NCI-H345 treated with DMSO at 0.1 percent for 48 hours (cell line): ENCODE measurements around the gene CMKLR1.

ENCODE experiments used
- DNase-seq: peaks from one replicate; lab custom pipeline; 2025; ENCODE audit not compliant: unreplicated experiment; lab: John Stamatoyannopoulos, UW

The CMKLR1 gene

DNA sequence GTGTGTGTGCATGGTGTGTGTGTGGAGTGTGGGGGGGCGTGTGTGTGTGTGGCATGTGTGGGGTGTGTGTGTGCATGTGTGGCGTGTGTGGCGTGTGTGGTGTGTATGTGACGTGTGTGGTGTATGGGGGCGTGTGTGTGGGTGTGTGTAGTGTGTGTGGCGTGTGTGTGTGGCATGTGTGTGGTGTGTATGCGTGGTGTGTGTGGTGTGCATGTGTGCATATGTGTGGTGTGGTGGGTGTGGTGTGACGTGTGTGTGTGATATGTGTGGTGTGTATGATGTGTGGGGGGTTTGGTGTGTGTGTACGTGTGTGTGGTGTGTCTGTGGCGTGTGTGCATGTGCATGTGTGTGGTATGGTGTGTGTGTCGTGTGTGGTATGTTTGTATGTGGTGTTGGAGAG is 24.1 kb upstream of the CMKLR1 start:
- DNase-seq: no peak

DNA sequence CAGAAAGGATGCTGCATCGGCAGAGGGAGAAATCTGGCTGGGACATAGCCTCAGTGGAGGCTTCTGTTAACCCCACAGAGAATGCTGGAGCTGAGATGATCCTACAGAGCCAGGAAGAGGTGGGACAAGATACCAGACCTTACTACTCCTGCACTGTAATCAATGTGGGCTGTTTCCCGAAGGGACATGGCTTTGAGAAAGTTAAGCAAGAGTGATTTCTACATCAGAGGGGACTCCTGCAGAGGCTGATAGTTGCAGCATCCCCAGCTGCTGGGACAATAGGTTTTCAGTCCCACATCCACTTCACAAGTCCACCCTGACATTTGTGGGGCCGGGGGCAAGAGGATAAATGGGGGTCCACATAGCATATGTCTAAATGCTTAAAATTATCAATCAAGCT is 22.5 kb upstream of the CMKLR1 start:
- no peak for DNase-seq

DNA sequence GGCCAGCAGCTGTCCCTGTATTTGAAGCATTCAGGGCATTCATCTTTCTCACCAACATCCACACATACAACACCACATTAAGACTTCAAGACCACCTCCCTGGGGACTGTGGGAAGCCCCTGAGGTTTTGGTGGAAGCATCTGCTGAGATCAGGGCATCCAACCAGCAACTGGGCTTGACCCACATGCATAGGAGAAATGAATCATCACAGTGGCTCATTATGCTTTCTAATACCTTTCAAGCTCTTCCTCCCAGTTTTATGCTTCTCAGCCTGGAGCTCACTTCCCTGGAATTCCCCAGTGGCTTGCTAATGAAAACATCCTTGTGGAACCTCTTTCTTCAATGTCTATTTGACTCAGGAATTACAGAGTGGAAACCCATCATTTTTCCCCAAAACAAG is 21.4 kb upstream of the CMKLR1 start:
- DNase-seq: no peak

DNA sequence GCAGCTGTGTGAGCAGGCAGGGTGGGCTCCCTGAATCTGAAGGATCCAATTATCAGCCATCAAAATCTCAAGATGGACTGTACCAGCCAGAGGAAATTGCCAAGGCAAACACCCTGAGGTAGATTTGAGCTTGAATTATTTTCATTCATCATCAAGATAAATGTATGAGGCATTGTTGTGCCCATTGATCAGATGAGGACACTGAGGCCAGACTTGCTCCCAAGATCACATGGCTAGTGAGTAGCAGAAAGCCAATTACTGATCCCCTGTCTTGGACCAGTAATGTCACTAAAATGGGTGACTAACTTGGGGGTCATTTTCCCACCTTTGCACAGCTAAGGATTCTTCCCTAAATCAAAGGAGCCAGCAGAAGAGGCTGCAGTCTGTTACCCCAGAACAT is 20.9 kb upstream of the CMKLR1 start:
- no peak for DNase-seq

DNA sequence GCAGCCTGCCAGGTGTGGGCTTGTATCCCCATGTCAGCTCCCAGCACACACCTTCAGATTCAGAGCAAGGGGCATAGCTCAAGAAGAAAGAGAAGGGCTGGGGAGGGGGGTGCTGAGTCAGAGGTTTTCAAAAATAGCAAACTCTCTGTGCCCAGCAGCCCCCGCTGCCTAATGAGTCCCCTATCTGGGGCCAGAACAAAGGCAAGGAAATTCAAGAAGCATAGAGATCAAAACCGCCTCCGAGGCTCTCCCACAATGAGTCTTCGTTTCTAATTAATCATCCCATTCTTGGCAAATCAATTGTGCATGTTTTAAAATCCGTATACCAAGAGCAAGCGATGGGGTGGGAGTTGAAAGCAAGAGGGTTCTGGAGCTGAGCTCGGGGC is 19.5 kb upstream of the CMKLR1 start:
- no peak for DNase-seq

DNA sequence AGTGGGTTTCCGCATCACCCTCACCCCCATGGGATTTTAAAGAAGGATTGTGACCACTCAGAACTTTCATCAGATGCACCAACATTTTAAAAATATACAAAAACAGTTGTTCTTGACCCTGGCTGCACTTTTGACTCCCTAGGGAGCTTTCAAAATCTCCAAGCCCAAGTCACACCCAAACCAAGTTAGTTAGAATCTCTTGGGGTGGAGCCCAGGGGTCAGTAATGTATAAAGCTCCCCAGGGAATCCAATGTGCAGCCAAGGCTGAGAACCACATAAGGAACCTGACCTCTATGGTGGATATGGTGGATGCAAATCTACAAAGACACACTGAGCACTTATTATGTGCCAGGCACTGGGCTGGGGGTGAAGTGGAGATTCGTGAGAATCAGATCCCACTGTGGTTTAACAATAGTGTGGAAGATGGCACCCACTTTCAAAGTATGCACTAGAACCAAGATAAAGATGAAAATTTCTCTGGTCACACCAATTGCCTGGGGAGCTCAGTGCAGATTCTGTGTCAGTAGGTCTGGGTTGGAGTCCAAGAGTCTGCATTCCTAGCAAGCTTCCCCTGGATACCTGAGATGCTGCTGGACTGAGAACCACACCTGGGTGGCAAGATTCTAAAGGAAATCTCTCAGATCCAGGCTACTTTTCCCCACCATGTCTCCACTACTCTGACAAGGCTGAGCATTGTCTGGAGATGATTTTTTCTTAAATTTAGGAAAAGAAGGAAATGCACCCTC is 18.9 kb upstream of the CMKLR1 start:
- no peak for DNase-seq

DNA sequence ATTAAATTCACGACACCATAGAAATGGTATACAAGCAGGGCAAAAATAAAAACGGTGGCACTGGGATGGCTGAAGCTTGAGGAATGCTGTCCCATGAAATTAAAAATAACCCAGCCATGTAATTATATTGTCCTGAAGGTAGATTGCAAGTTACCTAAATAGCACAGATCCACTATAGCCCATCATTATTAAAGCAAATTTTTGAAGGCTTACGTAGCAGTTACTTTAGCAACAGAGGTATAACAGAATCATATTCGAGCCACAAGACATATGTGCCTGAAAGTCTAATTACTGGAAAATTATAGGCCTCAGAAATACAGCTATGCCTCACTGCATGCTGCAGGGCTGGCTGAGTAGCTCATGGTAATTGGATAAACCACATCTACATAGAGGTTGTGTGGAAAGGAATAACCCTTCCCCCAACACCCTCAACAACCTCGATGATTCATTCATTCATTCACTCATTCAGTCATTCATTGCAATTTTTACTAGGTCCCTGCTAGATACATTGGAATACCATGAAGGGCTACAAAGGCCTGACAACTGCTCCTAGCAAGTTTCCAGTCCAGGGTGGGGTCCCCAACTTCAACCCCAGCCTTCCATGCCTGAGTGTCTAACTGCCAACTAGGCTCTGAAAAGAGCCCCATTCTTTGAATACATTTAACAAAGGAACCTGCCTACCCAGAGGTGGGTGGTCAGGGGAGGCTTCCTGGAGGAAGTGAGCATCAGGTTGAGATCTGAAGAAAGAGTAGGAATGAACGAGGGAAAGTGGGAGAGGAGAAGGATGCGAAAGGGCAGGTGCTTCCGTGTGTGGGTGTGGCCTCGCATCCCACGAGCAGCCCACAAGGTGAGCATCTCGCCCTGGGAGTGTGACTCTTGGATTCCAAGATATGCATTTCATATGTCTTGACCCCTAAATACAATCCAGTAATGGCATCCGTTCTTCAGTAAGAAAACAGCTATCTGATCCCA is 18.0 kb upstream of the CMKLR1 start:
- DNase-seq: no peak

DNA sequence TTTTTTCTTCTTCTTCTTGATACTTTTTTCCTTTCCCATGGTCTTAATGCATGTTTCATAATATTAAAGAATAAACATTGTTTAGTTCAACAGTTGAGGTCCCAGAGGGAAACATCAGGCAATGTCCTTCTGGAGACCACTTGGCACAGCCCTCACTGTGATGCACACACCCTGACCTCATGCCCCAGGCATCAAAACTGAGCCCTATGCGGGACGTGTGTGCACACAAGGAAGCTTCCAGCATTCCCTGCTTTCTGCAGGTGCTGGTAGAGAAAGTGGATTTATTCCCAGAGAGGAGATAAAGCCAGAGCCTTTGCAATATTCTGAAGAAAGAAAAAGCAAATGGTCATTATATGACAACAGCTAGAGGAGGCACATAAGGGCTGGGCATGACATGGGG is 16.0 kb upstream of the CMKLR1 start:
- no peak for DNase-seq

DNA sequence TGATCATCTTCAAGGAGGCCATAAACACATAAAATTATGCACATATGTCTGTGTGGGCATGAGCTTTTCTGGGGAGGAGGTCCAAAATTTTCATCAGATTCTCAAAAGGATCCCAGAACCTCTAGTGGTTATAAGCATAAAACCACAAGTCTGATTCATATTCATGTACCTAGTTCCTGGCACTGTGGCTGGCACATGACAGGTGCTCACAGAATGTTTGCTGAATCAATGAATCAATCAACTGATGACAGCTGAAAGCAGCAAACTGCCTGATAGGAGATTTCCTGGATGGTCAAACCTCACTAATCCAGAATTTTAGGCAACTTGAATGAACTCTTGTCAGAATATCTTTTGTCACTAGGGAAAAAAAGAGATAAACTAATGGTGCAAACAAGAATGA is 13.5 kb upstream of the CMKLR1 start:
- DNase-seq: no peak

DNA sequence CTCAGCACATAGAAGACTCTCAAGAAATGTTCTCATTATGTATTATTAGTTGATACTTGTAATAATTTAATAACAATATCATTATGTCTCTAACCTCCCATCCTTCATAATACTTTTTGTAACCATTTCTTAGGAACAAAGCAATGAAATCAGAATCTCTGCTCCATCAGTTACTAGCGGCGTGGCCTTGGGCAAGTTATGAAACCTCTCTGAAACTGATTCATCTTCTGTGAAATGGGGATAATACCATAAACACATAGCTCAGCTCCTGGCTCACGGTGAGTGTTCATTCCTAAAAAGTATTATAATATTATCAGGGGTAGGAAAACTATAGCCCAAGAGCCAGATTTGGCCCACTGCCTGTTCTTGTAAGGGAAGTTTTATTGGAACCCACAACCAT is 11.4 kb upstream of the CMKLR1 start:
- no peak for DNase-seq

DNA sequence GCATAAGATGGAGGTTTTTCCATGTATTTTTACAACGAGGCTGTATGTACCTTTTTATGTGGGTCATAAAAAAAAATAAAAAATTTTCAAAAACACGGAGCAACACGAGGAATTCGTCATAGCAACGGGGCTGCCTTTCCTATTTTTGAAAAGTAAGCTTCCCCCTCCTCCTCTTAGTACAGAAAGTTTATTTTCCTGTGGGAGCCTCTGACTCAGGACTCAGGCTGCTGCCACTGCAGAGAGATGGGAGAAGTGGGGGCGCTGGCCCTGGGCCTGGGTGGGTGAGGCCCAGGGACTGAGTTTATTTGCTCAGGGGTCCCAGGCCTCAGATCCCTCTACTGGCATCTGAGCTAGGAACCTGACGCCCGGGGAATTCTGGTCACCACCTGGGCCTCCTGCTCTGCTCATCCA is 10.2 kb upstream of the CMKLR1 start:
- no peak for DNase-seq

DNA sequence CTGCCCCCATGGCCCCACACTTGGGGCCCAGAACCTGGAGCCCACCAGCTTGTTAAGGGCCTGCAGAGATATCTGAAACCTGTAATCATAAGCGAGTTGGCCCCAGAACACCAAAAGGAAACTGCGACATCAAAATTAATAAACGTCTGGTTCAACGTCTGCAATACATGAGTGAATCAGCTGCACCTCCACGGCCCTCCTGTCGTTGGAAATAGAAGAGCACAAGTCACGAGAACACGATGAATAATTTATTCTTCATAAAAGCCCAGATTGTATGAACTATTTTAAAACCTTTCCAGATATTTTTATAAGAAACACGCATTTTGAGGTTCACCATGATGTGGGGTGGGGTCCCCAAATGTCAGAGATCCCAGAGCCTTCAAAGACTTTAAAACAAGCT is 9.7 kb upstream of the CMKLR1 start:
- no peak for DNase-seq

DNA sequence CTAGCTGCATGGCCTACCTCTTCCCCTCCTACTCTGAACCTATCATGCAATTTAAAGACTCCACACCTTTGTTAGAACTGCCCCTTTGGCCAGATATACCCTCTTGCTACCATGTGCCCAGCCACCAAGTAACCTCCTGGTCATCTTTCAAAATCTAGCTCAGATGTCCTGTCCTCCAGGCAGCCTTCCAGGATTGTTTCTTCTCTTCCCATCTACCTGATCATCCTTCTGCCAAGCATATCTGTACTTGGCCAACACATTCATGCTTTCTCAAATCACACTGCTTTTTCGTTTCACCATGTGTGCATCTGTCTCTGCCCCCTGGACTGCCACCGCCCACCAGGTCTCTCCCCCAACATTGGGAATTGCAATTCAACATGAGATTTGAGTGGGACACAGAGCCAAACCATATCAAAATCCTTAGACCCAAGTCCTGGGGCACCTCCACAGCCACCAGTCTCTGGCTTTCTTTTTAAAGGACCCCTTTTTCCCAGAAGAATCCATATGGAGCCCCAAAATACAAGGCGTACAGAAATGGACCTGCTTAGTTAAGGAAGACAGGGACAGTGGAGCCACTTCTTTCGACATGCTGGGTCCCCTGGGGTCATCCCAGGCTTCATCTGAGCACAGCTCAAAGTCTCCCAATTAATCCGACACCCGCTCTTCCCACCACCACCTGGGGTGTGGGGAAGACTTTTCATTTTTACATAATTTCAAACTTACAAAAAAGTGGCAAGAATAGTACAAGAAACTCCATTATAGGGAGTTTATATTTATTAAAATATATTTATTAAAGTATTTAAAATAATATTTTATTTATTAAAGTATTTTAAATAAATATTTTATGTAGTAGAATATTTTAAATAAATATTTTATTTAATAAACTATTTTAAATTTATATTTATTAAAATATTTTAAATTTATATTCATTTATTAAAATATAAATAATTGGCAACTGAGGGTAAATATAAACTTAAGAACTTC is 7.9 kb upstream of the CMKLR1 start:
- no peak for DNase-seq

DNA sequence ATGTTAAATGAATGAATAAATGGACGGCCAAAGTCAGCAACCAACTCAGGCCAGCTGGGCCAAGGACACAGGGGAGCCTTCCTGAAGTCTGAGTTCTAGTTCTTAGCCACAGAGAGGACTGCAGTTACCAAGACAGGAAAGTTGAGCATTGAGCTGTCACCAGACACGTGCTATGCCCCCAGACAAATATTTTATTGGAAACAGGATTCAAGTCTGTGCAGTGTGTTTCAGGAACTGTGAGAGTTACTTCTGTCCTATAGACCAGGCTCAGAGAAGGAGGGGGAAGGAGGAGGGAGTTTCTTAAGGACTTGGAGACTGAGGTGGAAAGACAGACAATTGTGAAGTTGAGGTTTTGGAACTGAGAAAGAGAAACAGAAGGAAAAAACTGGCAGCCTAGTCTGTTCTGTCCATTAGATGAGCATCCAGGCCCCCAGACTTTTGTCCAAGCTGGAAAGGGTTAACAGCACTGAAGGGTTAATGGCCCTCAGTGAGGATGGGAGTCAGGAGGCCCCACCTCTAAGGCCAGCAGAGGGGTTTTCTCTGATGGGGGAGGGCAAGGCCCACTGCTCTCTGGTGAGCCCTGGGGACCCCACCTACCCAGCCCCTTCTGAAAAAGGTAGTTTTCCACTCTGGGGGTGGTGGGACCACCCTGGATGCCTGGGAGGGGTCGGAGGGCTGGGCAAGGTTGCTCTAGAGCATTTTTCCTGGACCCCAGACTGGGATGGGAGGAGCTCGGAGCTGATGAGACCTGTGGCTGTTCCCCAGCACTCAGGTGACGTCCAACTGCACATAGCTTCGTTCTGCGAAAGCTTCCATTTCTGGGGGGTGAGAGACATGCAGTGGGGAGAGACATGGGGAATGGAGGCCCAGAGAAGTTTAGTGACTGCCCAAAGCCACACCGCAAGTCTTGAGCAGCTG is 6.9 kb upstream of the CMKLR1 start:
- no peak for DNase-seq

DNA sequence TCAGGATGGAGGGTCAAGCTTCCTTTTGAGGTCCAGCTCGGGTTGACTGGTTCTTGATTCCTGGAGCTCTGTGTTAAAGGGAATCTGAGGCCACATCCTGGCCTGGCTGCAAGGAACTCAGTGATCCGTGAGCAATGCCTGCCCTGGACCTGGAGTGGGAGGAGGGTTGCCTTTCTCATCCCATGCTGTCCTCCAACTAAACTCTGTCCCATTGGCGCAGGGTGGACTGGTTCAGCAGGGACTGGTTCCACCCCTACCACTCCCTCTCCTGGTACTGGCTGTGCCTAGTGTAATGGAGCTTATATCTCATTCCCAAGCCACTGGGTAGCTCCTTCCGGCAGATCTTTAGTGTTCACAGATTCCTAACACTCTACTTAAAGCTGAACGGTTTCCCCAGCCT is 3.9 kb upstream of the CMKLR1 start:
- no peak for DNase-seq

DNA sequence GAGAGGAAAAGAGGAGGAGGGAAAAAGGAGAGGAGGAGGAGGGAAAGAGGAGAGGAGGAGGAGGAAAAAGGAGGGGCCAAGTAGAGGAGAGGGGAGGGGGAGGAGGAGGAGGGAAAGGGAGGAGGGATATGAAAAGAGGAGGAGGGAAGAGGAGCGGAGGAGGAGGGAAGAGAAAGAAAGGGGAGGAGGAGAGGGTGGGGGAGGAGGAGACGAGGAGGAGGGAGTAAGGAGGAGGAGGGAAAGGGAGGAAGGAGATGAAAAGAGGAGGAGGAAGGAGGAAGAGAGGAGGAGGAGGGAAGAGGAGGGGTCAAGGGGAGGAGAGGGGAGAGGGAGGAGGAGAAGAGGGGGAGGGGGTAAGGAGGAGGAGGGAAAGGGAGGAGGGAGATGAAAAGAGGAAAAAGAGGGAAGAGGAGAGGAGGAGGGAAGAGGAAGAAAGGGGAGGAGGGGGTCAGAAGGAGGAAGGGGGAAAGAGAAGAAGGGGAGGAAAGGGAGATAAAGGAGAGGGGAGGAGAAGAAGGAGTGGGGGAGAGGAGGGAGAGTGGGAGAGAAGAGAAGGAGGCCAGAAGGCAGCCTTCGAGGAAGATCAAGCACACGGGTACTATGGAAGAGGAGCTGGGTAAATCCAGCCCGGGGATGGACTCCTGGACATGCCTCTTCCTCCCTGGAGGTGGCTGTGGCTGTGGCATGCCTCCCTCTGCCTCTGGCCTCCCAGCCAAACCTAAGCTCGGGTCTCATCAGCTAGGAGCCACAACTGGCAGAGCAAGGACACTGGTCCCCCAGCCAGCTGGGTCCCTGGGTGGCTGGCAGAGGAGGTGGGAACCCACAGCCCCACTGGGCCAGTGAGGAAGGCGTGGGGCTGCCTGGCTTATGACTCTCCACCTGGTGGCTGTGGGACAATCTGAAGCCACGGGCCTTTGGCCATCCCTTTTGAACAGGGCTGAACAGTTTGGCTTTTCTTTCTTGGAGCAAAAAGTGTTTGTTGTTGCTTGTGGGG is 3.0 kb upstream of the CMKLR1 start:
- DNase-seq: no peak

DNA sequence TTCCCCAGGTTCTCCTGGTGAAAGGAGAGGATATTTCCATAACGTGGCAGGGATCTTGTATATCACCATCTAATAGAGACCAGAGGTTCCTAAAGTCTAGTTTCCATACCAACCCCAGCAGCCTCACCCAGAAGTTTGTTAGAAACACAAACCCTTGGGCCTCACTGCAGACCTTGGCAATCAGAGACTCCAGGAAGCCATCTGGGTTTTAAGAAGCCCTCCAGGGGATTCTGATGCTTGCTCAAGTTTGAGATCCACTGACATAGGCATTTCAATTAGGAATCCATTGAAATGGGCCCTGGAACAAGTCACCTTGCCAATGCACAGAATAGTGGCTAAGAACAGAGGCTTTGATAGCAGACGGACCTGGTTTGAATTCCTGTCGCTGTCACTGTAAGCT is 2.2 kb upstream of the CMKLR1 start:
- no peak for DNase-seq

DNA sequence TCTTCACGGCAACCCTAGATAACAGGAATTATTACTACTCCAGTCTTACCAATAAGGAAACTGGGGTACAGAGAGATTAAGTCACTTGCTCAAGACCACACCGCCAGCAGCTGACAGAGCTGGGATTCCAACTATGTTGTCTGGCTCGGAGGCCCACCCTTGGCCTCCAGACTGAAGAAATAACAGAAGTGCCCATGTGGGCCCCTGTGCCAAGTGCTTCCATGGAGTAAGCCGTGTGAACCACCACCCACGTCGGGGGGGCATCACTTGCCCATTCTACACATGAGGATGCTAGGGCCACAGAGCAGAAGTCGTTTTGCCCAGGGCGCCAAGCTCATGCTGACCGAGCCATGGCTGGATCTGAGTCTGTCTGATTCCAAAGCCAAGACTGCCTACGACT is 926 bp upstream of the CMKLR1 start:
- DNase-seq: no peak
